GM18870 (cell line): ENCODE data around the gene ADGRG1.

Source experiments
- ATAC-seq: cut with Tn5 transposase; IDR thresholded peaks from one replicate; pipeline ENCODE4 v1.9.1; 2021; ENCODE audit warnings: moderate library complexity; ENCODE audit not compliant: unreplicated experiment

Gene ADGRG1

DNA sequence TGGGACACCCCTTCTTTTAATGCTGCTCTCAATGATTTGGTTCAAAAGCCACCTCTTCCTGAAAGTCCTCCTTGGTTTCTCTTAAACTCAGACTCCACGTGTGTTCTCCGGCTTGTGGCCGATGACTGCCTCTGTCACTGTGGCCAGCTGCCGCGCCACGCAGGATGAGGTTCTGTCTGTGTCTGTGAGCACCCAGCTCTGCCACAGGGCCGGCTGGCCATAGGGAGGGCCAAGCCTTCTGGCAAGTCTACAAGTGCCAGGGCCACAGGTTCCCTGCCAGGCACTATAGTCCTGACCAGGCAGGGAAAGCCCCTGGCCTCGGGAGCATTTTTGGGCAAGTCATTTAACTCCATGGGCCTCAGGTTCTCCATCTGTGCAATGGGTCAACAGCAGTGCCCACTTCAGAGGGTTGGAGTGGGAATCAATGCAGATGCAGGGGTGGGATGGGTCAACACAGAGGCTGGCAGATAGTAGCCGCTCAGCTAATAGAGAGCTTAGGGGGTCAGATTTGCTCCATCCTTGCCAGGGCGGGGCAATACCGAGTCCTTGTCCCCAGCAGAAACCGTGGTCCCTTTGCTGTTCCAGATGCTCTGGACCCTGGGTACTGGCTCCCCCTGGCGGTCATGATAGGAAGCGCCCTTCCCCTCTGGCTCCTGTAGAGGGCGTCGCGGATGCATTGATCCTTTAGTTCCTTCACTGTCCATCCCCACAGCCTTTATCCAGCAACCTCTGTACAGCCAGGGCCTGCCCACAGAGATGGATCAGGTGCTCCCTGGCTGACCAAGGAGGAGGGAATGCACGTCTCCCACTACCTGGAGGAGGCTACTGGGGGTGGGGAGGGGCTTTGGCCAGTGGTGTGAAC lies 20.4 kb downstream of the ADGRG1 start:
- no peak for ATAC-seq

DNA sequence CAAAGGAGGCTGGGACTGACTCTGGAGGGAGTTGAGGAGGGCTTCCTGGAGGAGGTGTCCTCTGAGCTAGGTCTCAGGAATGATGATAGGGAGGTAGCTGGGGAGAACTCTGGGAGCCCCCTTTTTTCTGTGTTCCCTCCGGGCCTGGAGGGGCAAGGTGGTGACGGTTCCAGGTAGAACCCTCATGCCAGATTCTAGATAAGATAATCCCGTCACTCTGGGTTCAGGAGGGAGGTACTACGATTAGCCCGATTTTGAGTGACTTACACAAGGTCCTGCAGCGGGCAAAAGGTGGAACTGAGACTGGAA lies 21.0 kb downstream of the ADGRG1 start:
- no peak for ATAC-seq

DNA sequence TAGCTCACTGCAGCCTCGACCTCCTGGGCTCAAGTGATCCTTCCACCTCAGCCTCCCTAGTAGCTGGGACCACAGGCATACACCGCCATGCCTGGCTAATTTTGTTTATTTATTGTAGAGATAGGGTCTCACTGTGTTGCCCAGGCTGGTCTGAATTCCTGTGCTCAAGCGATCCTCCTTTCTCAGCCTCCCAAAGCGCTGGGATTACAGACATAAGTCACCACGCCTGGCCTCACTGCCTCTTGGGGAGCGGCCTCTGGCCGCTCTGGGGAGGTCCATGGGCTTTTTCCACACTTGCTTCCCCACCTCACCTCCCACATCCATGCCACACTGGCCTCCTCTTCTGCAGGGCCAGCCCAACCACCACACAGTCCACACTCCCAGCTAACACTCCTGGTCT lies 21.4 kb downstream of the ADGRG1 start:
- no peak for ATAC-seq

DNA sequence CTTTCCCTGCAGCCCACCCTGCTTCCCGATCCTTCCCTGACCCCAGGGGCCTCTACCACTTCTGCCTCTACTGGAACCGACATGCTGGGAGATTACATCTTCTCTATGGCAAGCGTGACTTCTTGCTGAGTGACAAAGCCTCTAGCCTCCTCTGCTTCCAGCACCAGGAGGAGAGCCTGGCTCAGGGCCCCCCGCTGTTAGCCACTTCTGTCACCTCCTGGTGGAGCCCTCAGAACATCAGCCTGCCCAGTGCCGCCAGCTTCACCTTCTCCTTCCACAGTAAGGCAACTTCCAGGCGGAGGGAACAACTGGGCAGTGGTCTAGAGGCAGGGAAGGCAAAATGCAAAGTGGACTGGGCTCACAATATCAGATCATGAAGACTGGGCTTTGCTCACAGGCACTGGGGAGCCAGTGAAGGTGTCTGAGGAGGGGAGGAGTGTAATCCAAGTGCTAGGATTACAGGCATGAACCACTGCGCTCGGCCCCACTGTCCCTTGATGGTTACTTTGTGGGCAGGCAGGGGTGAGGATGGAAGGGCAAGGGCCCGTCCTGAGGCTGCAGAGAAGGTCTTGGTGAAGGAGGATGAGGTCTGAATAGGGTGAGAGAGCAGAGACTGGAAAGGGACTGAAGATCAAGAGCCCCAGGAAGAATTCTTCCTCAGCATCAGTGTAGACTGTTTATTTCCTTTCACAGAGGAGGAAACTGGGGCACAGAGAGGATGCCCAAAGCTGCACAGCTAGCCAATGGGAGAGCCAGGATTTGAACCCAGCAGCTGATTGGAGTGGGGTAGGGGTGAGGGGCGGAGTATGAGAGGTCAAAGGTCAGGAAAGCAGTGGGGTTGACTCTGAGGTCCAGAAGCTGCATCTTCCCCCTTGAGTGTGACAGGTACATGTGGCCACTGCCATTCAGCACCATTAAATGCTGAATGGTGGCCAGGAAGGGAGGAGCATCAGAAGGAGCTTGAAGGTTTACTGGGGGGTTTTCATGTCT lies 23.2 kb downstream of the ADGRG1 start:
- ATAC-seq, result no peak

DNA sequence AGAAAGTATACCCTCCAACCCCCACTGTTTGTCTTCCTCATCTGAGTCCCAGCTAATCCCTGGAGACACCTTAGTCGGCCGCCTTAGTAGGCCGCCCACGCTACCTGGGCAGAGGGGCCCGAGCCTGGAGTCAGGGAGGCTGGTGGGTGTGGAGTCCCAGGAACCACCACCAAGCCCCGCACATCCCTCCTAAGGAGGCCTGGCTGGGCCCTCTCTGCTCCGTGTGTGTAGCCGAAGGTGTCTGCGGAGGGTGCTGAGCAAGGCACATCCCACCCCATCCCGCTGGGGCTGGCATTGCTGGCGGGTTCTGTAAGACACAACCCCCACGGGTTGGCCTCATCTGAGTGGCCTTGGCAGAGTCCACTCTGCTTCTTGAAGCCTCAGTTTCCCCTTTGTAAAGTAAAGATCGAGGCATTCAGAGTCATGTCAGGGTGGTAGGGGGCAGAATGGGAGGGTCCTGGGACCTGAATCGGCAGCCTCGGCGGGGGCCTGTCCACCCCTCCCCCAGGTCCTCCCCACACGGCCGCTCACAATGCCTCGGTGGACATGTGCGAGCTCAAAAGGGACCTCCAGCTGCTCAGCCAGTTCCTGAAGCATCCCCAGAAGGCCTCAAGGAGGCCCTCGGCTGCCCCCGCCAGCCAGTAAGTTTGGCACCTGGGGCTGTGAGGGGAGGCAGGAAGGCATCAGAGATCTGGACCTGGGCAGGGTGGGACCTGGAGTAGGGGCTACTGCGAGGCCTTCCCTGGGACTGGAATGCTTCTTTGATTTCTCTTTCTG lies 24.5 kb downstream of the ADGRG1 start:
- ATAC-seq, result no peak

DNA sequence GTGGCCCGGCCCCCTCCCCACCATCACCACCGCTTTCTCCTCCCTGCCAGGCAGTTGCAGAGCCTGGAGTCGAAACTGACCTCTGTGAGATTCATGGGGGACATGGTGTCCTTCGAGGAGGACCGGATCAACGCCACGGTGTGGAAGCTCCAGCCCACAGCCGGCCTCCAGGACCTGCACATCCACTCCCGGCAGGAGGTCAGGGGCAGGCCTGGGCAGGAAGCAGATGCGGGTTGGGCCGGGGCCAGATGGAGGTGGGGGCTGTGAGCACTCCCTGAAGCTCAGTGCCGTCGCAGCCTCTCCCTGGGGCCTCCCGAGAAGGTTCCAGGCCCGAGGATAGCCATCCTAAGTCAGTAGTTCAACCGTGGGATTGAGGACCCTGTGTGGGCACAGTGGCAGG lies 25.5 kb downstream of the ADGRG1 start:
- no peak for ATAC-seq

DNA sequence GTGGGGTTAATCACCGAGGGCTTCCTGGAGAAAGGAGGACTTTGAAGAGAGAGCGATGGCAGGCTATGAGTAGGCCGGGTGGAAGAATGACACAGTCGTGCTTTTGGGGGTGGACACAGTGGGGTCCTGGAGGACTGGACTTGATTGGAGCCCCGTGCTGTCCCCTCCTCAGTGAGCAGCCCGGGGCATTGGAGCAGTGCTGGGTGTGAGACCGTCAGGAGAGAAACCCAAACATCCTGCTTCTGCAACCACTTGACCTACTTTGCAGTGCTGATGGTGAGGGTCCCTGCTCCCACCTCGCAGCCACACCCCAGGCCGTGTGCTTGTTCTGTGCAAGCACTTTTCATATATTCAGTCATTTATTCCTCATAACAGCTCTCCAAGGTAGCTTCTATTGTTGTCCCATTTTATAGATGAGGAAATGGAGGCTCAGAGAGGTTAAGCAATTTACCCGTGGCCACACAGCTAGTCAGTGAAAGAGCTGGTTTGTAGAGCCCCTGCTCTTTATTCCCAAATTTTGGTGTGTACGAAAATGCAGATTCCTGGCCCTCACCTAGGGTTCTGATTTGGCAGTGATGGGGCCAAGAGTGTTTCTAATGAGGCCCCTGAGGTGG lies 28.0 kb downstream of the ADGRG1 start:
- ATAC-seq, result no peak

DNA sequence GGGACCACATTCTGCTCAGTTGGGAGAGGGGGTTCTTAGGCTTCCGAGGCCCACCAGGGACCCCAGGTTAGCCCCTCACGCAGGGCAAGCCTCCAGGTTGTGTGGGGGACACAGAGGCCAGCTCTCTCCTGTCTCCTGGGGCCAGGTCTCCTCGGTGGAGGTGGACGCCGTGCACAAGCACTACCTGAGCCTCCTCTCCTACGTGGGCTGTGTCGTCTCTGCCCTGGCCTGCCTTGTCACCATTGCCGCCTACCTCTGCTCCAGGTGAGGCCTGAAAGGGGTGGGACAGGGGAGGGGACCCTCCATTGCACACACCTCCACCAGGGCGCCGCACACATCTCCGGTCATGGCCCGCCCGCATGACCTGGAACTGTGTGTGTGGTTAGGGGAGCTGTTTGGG lies 28.8 kb downstream of the ADGRG1 start:
- no peak for ATAC-seq

DNA sequence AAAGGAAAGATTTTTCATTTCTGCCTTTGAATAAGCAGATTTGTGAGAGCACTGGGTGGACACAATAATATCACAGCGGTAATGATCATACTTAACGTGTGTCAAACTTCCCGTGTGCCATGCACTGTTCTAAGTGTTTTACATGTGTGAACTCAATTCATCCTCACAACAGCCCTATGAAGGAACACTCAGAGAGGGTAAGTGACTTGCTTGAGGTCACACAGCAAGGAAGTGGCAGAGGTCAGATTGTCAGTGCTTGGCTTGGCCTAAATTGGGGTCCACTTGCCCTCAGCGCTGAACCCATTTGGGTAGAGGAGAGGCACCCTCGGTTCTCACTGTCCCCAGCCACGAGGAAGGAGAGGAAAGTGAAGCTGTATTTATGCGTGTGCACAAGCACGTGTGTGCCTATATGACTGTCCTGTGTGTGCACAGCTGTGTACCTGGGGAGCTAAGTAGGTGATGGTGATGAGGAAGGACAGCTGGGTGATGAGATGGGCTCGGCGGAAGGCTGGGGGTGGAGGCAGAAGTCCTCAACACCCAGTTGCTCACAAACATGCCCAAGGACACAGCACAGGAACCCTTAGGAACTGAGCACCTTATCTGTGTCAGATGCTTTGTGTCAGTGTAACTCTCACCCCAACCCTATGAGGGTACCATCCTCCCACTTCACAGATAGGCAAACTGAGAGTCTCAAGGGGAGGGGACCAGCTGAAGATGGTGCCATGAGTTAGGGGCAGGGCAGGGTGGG lies 29.9 kb downstream of the ADGRG1 start:
- no peak for ATAC-seq

DNA sequence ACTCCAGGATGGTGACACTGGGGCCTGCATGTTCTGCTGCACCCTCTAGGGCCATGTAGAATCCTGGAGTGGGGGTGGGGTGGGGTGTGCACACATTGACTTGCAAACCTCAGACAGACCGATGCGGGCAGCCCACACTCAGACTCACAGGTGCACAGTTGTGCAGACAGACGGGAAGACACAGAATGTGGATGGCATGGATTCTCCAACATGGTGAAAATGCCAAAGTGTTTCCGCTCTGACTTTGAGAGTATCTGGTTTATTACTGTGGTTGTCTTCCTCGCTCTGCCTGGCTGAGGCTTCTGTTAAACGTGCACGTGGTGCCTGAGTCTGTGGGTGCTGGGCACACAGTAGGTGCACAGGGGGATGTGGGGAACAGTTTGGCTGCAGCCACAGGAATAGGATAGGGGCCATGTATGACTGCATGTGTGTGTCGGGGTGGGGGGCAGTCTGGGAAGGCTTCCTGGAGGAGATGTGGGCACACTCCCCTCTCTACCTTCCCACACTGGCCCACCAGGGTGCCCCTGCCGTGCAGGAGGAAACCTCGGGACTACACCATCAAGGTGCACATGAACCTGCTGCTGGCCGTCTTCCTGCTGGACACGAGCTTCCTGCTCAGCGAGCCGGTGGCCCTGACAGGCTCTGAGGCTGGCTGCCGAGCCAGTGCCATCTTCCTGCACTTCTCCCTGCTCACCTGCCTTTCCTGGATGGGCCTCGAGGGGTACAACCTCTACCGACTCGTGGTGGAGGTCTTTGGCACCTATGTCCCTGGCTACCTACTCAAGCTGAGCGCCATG lies 30.6 kb downstream of the ADGRG1 start:
- ATAC-seq, result no peak

DNA sequence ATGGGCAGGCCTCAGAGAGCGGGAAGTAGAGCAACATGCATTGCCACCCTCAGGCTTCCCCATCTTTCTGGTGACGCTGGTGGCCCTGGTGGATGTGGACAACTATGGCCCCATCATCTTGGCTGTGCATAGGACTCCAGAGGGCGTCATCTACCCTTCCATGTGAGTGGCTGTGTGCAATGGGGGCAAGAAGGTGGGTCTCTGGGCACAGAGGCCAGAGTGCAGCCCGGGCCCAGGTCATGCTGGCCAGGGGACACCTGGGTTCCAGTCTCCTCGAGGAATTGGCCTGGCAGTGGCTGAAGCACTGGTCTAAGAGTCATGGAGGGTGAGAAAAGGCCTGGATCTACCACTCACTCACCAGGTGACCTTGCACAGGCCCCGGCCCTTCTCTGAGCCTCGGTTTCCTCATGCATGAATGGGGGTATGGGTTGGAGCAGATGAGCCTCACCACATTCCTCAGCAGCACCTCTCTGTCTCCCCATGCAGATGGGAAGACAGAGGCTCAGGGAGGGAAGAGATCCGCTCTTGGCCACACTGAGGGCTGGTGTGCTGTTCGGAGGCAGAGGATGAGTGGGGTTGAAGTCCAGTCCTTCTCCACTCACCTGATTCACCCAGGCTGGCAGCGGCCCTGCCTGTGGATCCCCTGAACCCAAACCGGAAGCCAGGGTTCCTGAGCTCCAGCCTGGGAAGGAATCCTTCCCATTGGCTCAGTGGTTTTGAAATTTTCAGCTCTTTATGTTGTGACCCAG lies 32.5 kb downstream of the ADGRG1 start:
- no peak for ATAC-seq

DNA sequence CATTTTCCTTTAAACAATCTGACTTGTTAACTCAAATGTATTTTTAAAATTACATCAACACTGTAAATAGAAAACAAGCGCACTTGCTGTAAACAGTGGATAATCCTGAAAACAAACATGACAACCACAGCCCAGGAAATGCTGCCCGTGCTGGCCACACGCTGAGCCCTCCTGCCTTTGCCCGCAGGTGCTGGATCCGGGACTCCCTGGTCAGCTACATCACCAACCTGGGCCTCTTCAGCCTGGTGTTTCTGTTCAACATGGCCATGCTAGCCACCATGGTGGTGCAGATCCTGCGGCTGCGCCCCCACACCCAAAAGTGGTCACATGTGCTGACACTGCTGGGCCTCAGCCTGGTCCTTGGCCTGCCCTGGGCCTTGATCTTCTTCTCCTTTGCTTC lies 33.1 kb downstream of the ADGRG1 start:
- ATAC-seq, result no peak

DNA sequence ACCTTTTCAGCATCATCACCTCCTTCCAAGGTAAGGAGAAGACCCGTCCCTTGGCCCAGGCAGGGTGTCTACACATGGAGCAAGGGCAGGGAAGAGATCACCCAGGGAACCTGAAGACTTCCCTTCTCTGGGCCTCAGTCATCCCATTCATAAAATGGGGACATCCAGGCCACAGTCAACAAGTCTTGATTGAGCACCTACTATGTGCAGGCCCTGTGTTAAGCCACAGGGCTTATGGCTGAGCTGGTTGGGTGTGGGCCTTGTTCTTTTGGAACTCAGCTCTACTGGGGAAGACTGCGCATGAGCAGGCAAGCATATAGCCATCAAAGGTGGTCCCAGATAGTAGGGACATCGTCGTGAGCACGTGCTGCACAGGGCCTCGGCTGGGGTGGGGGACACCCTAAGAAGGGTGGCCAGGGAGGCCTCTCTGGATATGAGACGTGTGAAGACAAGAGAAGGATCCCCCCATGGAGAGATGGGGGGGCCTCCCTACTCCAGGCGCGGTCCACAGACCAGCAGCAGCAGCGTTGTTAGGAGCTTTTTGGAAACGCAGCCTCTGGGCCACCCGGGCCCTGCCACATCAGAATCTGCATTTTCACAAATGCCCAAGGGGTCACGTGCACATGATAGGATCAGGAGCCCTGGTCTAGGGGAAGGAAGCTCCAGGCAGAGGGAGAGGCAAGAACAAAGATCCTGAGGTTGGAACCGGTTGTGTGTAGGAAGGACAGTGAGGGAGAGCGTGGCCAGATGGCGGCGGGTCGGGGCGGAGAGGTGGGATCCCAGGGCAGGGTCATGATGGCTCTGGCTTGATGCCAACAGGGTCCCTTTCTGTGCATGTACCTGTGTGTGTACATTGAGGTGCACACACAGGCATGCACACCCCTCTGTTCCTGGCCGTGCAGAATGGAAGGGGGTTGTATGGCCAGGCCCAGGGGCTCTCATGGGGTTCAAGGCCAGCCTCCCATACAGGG lies 33.8 kb downstream of the ADGRG1 start:
- no peak for ATAC-seq

DNA sequence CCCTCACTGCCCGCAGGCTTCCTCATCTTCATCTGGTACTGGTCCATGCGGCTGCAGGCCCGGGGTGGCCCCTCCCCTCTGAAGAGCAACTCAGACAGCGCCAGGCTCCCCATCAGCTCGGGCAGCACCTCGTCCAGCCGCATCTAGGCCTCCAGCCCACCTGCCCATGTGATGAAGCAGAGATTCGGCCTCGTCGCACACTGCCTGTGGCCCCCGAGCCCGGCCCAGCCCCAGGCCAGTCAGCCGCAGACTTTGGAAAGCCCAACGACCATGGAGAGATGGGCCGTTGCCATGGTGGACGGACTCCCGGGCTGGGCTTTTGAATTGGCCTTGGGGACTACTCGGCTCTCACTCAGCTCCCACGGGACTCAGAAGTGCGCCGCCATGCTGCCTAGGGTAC lies 35.0 kb downstream of the ADGRG1 start:
- ATAC-seq, result no peak

DNA sequence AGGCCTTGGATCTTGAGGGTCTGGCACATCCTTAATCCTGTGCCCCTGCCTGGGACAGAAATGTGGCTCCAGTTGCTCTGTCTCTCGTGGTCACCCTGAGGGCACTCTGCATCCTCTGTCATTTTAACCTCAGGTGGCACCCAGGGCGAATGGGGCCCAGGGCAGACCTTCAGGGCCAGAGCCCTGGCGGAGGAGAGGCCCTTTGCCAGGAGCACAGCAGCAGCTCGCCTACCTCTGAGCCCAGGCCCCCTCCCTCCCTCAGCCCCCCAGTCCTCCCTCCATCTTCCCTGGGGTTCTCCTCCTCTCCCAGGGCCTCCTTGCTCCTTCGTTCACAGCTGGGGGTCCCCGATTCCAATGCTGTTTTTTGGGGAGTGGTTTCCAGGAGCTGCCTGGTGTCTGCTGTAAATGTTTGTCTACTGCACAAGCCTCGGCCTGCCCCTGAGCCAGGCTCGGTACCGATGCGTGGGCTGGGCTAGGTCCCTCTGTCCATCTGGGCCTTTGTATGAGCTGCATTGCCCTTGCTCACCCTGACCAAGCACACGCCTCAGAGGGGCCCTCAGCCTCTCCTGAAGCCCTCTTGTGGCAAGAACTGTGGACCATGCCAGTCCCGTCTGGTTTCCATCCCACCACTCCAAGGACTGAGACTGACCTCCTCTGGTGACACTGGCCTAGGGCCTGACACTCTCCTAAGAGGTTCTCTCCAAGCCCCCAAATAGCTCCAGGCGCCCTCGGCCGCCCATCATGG lies 35.7 kb downstream of the ADGRG1 start:
- ATAC-seq, result no peak

DNA sequence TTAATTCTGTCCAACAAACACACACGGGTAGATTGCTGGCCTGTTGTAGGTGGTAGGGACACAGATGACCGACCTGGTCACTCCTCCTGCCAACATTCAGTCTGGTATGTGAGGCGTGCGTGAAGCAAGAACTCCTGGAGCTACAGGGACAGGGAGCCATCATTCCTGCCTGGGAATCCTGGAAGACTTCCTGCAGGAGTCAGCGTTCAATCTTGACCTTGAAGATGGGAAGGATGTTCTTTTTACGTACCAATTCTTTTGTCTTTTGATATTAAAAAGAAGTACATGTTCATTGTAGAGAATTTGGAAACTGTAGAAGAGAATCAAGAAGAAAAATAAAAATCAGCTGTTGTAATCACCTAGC lies 36.2 kb downstream of the ADGRG1 start:
- no peak for ATAC-seq

DNA sequence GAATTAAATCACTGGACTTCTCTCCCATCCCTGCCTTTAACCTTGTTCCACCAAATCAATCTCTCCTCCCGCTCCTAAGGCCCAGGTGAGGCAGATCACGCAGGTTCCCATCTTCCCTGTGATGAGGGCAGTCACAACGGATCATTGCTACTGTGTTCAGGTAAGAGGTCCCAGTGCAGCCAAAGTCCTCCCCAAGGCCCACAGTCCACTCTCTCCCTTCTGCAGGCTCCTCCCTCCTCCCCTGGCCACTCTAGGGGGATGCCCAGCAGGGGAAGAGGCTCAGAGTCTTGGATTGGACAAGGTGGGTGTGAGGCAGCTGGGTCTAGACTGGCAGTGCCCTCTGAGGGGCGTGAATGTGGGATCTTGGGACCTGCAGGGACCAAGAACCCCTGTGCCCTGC lies 37.1 kb downstream of the ADGRG1 start:
- no peak for ATAC-seq
